NCI-H446 (cell line): ENCODE results near the gene FPR3.

Source experiments
- DNase-seq, 2 experiments: peaks; one replicate each; lab custom pipeline; 2025; lab: John Stamatoyannopoulos, UW

FPR3 gene

DNA sequence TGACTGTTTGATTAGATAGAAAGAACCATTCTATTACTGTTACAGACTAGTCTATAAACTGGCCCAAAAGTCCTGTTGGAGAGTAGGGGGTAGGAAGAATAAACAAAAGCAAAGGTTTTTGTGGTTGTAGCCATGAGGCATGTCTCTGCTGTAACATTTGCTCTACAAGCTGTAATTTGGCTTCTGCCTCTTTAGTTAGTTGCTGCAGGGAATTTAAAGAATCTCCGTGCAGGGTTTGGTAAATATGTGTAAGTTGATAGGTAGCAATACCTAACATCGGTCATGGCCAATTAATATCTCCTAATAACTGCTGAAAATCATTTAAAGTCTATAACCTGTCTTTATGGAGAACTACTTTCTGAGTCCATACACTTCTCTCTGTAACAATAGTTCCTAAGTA, 13.0 kb downstream of the FPR3 start:
- DNase-seq, result no peak

DNA sequence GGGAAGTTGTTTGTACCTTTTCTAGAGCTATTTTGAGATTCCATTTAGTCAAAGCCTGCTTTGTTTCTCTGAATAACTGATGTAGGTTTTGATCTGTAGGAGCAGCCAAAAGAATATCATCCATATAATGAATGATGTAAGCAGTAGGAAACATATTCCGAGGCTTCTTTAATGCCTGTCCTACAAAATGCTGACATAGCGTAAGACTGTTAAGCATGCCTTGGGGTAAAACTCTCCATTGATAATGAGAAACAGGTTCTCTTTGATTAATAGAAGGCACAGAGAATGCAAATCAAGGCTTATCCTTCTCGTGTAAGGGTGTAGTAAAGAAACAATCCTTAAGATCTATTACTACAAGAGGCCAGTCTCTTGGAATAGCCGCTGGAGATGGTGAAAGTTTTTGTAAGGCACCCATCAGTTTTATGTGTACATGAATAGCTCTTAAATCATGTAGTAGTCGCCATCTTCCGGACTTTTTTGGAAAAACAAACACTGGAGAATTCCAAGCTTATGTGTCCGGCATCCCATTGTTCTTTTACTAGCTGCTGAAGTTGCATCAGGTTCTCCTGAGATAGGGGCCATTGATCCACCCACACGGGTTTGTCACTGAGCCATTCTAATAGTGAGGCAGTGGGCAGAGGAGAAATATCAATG, 13.5 kb downstream of the FPR3 start:
- no peak for DNase-seq

DNA sequence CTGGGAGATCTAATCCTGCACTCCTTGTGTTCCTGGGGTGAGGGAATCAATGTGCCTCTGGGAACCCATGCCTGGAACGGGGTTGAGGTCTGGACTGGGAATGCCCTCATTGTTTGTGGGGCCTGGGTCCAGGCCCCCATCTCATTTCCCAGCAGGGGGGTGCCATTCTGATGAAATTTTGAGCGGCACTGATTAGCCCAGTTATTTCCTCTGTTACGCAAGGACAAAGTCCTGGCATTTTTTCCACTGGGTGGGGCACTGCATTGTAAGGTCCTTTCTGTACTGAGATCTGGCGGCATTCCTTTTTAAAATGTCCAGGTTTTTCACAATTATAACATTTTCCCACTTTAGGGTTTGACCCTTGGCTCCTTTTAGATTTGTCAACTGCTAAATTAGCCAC, 14.8 kb downstream of the FPR3 start:
- DNase-seq, result no peak

DNA sequence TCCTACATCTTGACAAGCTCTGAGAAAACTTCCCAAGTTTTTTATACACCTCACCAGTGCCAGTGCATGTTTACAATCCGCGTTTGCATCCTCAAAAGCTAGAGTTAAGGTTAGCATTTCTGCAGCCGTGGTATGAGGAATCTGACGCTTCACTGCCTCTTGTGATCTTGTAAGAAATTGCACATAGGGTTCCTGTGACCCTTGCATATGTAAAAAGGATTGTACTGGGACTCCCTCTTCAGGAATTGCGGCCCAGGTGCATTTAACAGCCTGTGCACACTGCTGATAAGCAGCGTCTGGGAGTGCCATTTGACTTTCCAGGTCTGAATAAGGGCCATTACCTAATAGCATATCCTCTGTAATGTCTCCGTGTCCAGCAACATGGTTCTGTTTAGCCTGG, 15.3 kb downstream of the FPR3 start:
- DNase-seq, result peak in 1 of 2 experiments; percentile 1

DNA sequence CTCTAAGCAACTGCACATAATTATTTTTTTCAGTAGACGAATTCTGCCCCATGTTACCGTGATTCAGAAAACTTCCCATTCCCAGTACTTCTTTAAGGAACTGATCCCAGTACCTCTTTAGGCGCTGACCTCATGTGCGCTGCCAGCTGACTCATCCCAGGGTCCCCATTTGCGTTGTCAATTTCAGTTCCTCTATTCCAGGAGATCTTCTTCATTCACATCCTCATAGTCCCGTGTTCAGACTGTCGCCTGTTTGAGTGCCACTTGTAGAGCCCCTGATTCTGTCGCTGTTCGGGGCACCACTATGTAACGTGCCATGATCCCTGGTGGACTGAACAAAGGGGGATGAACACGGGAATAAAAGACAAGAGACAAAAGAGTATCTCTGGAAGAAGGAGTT, 16.4 kb downstream of the FPR3 start:
- no peak for DNase-seq

DNA sequence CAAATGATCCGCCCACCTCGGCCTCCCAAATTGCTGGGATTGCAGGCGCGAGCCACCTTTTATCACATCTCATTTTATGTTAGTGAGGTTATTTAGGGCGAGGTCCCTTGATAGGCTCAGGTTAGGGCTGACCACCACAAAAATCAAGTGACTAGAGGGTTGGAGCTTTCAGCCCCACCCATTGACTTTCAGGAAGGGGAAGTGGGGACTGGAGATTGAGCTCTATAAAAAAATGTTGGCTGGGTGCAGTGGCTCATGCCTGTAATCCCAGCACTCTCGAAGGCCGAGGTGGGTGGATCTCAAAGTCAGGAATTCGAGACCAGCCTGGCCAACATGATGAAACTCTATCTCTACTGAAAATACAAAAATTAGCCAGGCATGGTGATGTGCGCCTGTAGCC, 20.1 kb downstream of the FPR3 start:
- DNase-seq, result no peak

DNA sequence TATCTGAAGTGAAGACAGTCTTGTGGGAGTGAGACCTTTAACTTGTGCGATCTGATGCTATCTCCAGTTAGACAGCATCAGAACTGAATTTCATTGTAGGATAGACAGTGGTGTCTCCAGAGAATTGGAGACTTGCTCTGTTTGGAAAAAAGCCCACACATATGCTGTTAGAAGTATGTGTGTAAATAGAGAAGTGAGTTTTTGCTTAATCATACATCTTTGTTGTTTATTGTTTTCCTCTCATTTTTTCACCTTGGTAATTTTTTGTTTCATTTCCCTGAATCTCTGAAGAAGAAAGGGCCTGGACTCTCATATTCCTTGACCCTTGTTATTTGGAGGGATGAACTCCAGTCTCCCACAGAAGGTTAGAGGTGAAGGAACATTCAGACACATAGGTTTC, 21.8 kb downstream of the FPR3 start:
- no peak for DNase-seq

DNA sequence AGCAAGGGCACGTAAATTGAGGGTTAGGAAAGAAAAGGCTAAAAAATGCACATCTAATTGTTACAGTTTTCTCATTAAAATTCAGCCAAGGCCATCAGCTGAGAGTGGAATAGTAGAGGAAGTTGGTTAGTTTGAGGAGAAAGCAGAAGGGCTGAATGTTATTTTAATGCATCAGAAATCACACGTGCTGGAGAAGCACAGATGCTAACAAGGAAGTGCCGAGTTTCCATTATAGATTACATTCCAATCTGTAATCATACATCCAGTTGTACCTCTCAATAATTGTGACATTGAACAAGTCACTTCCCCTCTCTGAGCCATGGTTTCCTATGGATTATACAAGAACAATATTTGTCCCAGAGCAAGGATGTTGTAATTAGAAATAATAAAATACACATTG, 25.1 kb downstream of the FPR3 start:
- DNase-seq, result no peak

DNA sequence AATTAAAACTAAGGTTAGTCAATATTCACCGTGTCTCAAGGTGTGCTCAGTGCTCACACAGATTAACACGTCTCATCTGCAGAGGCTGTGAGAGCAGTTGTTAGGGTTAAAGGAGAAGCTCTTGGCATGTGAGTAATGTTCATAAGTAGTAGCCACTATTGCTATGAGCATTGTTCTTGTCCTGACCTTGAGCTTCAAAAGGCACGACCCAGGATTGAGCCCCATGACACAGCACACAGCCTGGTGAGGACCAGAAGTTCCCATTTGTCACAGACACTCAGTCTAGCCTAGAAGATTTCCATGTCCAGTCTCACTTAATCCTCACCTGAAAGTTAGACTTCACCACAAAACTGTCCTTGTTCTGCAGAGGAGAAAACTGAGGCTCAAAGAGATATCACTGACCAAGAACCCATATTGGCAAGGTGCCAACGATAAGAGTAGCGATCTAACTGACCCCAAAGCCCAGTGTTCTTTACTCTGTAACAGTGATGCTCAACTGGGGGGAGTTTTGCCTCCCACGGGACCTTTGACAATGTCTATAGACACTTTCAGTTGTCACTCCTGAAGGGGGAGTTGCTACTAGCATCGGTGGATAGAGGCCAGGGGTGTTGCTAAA, 26.0 kb downstream of the FPR3 start:
- no peak for DNase-seq

DNA sequence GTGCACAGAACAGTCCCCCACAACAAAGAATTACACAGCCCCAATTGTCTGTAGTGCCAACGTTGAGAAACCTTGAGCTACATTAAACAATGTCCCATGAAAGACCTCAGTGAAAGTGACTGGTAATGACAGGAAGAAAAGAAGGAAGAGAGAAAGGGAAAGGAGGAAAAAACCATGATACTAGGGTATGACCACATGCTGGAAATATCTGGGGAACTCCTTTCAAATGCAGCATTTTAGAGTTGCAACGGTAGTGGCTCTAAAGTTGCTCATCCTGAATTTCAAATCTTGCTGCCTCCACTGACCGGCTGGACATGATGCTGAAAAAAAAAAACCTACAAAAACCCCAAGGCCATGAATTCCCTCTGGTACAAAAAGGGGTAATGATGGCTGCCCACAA, 26.5 kb downstream of the FPR3 start:
- DNase-seq, result no peak

DNA sequence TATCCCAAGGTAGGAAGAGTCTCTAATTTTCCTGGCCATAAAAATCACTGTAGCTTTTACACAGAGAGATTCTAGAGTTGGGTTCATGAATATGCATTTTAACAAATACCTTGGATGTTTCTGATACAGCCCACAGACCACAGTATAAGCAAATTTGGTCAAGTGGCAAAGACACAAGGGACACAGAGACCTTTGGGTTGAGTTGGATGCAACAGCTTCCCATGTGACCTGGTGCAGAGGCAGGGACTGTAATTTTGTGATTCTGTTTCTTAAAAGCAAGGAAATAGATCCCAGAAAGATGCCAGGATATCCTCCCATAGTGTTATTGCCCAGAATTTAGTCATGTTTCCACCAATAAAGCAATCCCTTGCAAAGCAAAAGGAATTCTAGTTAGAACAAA, 27.0 kb downstream of the FPR3 start:
- no peak for DNase-seq

DNA sequence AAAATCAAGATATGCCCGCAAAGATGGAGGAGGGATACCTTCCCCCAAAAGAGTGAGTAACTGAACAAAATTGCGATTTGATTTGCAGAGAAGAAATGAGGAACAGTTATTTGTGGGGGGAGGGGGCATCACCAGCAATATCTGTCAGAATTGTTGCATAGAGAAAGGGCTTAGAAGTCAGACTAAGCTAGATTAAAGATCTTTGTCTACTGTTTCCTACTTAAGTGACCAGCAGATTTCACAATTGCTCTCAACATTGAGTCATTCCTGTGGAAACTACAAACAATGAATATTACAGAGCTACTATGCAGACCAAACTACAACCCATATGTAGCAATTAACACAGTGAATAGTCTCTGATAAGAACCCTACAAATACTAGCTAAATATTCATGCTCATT, 27.4 kb downstream of the FPR3 start:
- no peak for DNase-seq

DNA sequence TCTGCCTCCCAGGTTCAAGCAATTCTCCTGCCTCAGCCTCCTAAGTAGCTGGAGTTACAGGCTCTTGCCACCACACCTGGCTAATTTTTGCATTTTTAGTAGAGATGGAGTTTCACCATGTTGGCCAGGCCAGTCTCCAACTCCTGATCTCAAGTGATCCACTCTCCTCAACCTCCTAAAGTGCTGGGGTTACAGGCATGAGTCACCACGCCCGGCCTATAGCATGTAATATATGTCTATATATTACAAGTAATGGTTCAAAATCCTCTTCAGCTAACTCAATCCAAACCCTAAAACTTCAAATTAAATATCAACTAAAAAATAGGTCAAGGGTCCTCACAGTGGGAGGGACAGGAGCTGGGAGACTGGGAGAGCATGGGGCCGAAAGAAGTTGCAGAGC, 28.0 kb downstream of the FPR3 start:
- no peak for DNase-seq

DNA sequence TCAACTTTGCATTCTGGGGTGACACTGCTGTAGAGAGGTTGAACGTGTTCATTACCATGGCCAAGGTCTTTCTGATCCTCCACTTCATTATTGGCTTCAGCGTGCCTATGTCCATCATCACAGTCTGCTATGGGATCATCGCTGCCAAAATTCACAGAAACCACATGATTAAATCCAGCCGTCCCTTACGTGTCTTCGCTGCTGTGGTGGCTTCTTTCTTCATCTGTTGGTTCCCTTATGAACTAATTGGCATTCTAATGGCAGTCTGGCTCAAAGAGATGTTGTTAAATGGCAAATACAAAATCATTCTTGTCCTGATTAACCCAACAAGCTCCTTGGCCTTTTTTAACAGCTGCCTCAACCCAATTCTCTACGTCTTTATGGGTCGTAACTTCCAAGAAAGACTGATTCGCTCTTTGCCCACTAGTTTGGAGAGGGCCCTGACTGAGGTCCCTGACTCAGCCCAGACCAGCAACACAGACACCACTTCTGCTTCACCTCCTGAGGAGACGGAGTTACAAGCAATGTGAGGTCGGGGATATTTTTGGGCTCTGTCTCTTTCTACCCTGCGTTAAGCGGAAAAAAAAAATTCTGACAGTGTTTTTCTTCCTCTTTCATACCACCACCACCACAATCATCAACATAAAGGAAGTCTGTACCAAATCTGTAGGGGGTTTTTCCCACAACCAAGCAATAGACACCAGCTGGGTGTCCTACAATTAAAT, 29.5 kb downstream of the FPR3 start:
- no peak for DNase-seq

DNA sequence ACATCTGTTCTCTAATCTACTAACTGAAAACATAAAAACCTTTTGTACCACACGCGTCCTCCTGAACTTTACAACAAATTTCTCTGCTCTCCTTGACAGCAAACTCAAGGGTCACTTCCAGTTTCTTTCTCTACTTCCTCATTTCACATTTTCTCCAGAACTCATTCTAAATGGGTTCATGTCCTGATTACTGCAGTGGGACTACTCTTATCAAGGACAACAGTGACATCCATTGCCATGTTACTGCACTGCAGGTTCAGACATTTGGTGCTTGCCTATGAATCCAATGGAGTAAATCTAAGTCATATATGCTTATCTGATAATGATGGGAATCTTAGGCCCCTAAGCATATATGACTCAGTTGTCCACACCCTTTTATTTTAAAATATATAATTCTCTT, 35.3 kb downstream of the FPR3 start:
- DNase-seq, result no peak

DNA sequence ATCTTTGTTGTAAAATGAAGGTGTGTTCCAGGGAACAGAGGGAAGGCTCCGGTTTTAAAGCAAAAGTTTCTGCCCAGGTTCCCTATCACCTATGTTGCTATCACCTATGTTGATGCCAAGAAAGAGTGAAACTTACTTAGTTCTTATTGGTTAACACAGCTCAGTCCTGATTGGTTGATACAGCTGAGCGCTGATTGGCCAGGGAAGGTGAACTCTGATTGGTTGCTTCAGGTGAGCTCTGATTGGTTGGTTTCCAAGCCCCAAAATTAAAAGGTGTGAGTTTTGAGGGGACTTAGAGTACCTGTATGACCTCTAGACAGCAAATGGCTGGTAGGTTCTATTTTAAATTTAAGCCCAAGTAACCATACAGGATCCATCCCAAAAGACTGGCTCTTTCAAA, 42.2 kb downstream of the FPR3 start:
- DNase-seq, result no peak

DNA sequence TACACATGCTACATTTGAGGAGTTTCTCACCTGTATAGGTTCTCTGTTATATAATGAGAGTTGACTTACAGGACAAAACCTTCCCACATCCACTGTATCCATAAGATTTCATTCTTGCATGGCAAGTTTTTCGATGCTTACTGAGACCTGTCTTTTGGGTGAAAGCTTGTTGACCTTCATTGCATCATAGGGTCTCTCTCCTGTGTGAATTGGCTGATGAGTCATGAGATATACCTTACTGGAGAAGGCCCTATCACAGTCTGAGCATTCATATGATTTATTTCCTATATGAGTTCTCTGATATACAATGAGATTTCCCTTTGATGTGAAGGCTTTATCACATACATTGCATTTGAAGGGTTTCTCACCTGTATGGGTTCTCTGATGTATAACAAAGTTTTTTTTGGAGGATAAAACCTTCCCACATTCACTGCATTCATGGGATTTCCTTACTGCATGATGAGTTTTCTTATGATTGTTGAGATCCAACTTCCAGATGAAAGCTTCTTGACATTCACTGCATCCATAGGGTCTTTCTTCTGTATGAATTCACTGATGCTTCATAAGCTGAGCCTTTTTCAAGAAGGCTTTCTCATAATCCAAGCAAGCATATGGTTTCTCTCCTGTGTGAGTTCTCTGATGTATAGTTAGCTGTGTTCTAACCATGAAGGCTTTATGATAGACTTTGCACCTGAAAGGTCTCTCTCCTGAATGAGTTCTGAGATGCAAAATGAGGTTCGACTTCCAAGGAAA, 67.1 kb downstream of the FPR3 start:
- DNase-seq, result no peak

DNA sequence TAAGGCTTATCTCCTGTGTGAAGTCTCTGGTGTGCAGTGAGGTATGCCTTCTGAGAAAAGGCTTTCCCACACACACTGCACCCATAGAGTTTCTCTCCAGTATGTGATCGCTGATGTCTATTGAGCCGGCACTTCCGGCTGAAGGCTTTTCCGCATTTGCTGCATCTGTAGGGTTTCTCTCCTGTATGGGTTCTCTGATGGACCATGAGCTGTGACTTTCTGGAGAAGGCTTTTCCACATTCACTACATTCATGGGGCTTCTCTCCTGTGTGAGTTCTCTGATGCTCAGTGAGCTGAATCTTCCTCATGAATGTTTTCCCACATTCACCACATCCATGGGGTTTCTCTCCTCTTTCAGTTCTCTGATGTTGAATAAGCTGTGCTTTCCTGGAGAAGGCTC, 78.1 kb downstream of the FPR3 start:
- no peak for DNase-seq
